T-cell (primary cell): ENCODE data around the gene NIPAL3. TPM values are rescaled to one million over a fixed set of nuclear protein-coding genes. Genes with fewer than 3 reads are reported as not detected.

ENCODE experiments used
- ATAC-seq, 4 experiments: fragments of 200-7000 bp in 3 of 4; fragments of 150-1000 bp in 1 of 4; cut with Tn5 transposase; replicated peaks in 1 of 4; 1 replicate in 3 of 4; 2 replicates in 1 of 4; pipeline ENCODE4 v1.10.0; 2021; ENCODE audit warnings: moderate library complexity in 3 of 4, mild to moderate bottlenecking in 2 of 4, moderate number of reproducible peaks in 1 of 4
- CTCF ChIA-PET, 2 donors: fragments of 300-600 bp; sonication (Branson Sonifier 250); formaldehyde crosslinking; loops; one replicate each; lab custom pipeline; 2022; ENCODE audit warnings: antibody characterized with exemption in 2 of 2; lab: Charles Lee
- POLR2A ChIA-PET, 2 donors: fragments of 300-600 bp; sonication (Branson Sonifier 250); formaldehyde crosslinking; loops; one replicate each; lab custom pipeline; 2022; ENCODE audit warnings: antibody characterized with exemption in 2 of 2; lab: Charles Lee
- DNase-seq, 35 experiments: peaks; one replicate each; pipeline versions ENCODE4 v3.0.0 to v3.0.0-alpha.2; 2013 to 2023
- H3K27ac ChIP-seq: one replicate; pipeline ENCODE4 v1.5.1; 2013; ENCODE audit warnings: low read length
- H3K27me3 ChIP-seq, 2 experiments: replicated peaks in 1 of 2; 1 replicate in 1 of 2; 2 replicates in 1 of 2; pipeline versions ENCODE4 v1.6.1 to v1.7.0; 2013; ENCODE audit warnings: low read length in 1 of 2, mixed read lengths in 1 of 2; ENCODE audit not compliant: control insufficient read depth in 2 of 2, insufficient read depth in 2 of 2; ENCODE audit errors: extremely low read depth in 1 of 2
- H3K36me3 ChIP-seq, 2 donors: 1 replicate in 1 of 2; 2 replicates in 1 of 2; pipeline versions ENCODE4 v1.6.1 to v1.7.0; 2013; ENCODE audit warnings: low read length in 1 of 2; ENCODE audit not compliant: control insufficient read depth in 2 of 2, insufficient read depth in 1 of 2; ENCODE audit errors: extremely low read depth in 1 of 2
- H3K4me1 ChIP-seq, 2 experiments: 1 replicate in 1 of 2; 2 replicates in 1 of 2; pipeline versions ENCODE4 v1.6.1 to v1.7.0; 2013; ENCODE audit warnings: low read length in 2 of 2, mixed read lengths in 1 of 2; ENCODE audit not compliant: insufficient read depth in 2 of 2, control insufficient read depth in 1 of 2; ENCODE audit errors: extremely low read depth in 1 of 2
- H3K4me3 ChIP-seq, 2 donors: 1 replicate in 1 of 2; 2 replicates in 1 of 2; pipeline versions ENCODE4 v1.5.1 to v1.7.0; 2013; ENCODE audit warnings: mild to moderate bottlenecking in 2 of 2, low read length in 1 of 2, moderate library complexity in 1 of 2; ENCODE audit not compliant: control insufficient read depth in 1 of 2; ENCODE audit errors: extremely low read depth in 1 of 2
- H3K9me3 ChIP-seq: 2 replicates; pipeline ENCODE4 v1.7.0; 2013
- H3K27ac Mint-ChIP-seq, 2 donors: one replicate each; pipeline ENCODE4 v1.8.0; 2020 to 2021; ENCODE audit warnings: mild to moderate bottlenecking in 2 of 2, mixed read lengths in 2 of 2
- H3K27me3 Mint-ChIP-seq, 2 donors: one replicate each; pipeline ENCODE4 v1.8.0; 2021 to 2022; ENCODE audit warnings: mixed read lengths in 2 of 2
- H3K36me3 Mint-ChIP-seq: one replicate; pipeline ENCODE4 v1.8.0; 2021; ENCODE audit warnings: mixed read lengths
- H3K4me1 Mint-ChIP-seq, 3 donors: one replicate each; pipeline ENCODE4 v1.8.0; 2020 to 2022; ENCODE audit warnings: mixed read lengths in 3 of 3, mild to moderate bottlenecking in 1 of 3
- H3K4me3 Mint-ChIP-seq, 3 donors: one replicate each; pipeline ENCODE4 v1.8.0; 2020 to 2022; ENCODE audit warnings: mild to moderate bottlenecking in 3 of 3, mixed read lengths in 3 of 3, moderate library complexity in 3 of 3
- H3K9me3 Mint-ChIP-seq, 3 donors: one replicate each; pipeline ENCODE4 v1.8.0; 2020 to 2022; ENCODE audit warnings: mixed read lengths in 3 of 3
- WGBS: methylation state at CpG from one replicate; pipeline ENCODE4 v1.1.5; 2013; ENCODE audit warnings: missing lambda C conversion rate; ENCODE audit not compliant: insufficient coverage; 5-methylcytosine and 5-hydroxymethylcytosine counted together
- total RNA-seq, 35 experiments: library from RNA in 6 of 35; stranded (reverse) in 6 of 35; fragments of 120-200 nt in 1 of 35; gene quantifications; one replicate each; pipeline versions ENCODE4 v1.2.1 to v1.2.4 and lab custom pipeline; 2013 to 2026

Gene NIPAL3
- total RNA-seq (10 to 100 TPM; 49.0 to 71.4 (median 59.7) TPM), total RNA-seq (lab: John Stamatoyannopoulos, UW) (21.7 to 127 (median 73.3) reads per million in 29 experiments)
- 63.1 TPM for total RNA-seq (2013)

DNA sequence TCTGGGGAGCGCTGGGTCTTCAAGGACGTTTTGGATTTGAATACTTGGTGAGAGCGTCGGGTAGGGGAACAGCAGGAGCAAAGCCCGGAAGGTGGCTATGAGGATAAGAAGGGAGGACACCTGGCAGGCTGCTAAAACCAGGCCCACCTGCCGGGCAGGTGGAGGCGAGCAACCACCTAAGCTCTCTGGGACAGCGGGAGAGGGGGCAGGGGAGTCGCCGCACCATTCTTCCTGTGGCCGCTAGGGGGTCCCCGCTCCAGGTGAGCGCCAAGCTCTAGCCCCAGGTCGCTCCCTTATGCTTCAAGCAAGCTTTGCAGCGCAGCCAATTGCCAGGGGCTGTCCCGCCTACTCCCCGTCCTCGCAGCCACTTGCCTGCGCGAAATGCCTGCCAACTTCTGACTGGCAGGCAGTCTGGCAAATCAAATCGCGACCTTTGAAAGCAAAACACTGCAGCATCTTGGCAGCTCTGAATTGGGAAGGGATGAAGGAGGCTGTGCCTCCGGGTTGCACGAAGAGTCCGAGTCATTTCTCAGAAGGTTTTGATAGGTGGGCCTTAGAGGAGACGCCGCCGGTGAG lies at the start of gene NIPAL3:
Gene NIPAL3 (plus strand): TSS at position 469 of the 576 bp plus-strand sequence. CDS start 3,746 bp downstream, outside the sequence.
- ChIA-PET CTCF (interaction anchor here (0.5 to 5.6 kb wide), 41 partner anchors 9 to 916 kb away, joined by 3 to 59 read pairs (median 3); partner anchors contain the start of gene RCAN3 (in 1 of the 2)), POLR2A (interaction anchor here (0.5 to 1.3 kb wide), 9 partner anchors 8 to 828 kb away, joined by 3 to 8 read pairs (median 4); no protein-coding TSS in a partner anchor)
- H3K27ac Mint-ChIP-seq, result peak within 1 kb of the TSS; percentile 91 to 93
- Histone ChIP-seq H3K4me1 (peaks cover 31 to 54% of the 10 kb centered on the region in 2 experiments), H3K9me3 (no peaks in the 10 kb centered on the region), H3K27me3 (no peaks in the 10 kb centered on the region), H3K27ac (peak within 1 kb of the TSS; percentile 56), H3K36me3 (peaks cover 4 to 12% of the 10 kb centered on the region in 2 donors), H3K4me3 (peak within 1 kb of the TSS; percentile 85 to 93)
- peak; percentile 93 to 100 (median 98) for DNase-seq
- peaks cover 66 to 75% (median 72%) of the 10 kb centered on the region in 3 donors for H3K4me1 Mint-ChIP-seq
- no peaks in the 10 kb centered on the region for H3K9me3 Mint-ChIP-seq
- H3K36me3 Mint-ChIP-seq, result peaks cover 18% of the 10 kb centered on the region
- ATAC-seq, result peak; percentile 94 to 98 (median 96)
- peak within 1 kb of the TSS; percentile 92 to 99 (median 93) for H3K4me3 Mint-ChIP-seq
- no peaks in the 10 kb centered on the region for H3K27me3 Mint-ChIP-seq
- WGBS, result 3% methylated on average over 25 of the region's 28 CpGs

DNA sequence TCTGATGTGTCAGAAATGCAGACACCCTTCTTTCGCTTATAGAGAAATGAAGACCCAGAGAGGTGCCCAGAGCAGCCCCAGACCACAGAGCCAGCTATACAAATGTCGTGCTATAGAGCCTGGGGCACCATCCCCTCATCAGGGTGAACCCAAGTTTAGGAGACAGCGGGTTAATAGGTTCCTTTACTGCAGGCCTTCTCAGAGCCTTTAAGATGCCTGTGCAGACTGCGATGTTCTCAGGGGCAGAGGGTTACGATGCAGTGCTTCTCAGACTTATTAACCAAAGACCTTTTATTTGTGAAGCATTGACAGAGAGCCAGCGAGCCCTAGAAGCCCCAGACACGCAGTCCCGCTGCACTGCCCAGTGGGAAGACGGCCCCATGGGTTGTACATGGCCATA lies 48.9 kb upstream of the NIPAL3 start:
- Histone ChIP-seq H3K27me3 (no peaks in the 10 kb centered on the region), H3K4me3 (no peak overlapping the region), H3K27ac (no peak overlapping the region), H3K36me3 (peaks cover 6 to 8% of the 10 kb centered on the region in 2 donors), H3K9me3 (no peaks in the 10 kb centered on the region), H3K4me1 (no peaks in the 10 kb centered on the region)
- peaks cover 0 to 7% (median 5%) of the 10 kb centered on the region in 3 donors for H3K4me1 Mint-ChIP-seq
- WGBS, result 95% methylated on average over 9 of the region's 9 CpGs
- no peak overlapping the region for H3K27ac Mint-ChIP-seq
- no peak overlapping the region for H3K4me3 Mint-ChIP-seq
- ChIA-PET CTCF (no interaction called here), POLR2A (no interaction called here)
- DNase-seq (no peak), ATAC-seq (no peak)
- peaks cover 13% of the 10 kb centered on the region for H3K36me3 Mint-ChIP-seq
- no peaks in the 10 kb centered on the region for H3K27me3 Mint-ChIP-seq
- H3K9me3 Mint-ChIP-seq, result no peaks in the 10 kb centered on the region

- Histone ChIP-seq H3K9me3 (no peaks in the 10 kb centered on the region), H3K4me1 (no peaks in the 10 kb centered on the region), H3K4me3 (no peak overlapping the region), H3K36me3 (peaks cover 3 to 8% of the 10 kb centered on the region in 2 donors), H3K27me3 (no peaks in the 10 kb centered on the region), H3K27ac (no peak overlapping the region)
- Mint-ChIP-seq H3K27me3 (no peaks in the 10 kb centered on the region), H3K36me3 (peaks cover 10% of the 10 kb centered on the region), H3K9me3 (no peaks in the 10 kb centered on the region), H3K27ac (no peak overlapping the region), H3K4me1 (peaks cover 0 to 7% (median 5%) of the 10 kb centered on the region in 3 donors), H3K4me3 (no peak overlapping the region)
- ChIA-PET CTCF (no interaction called here), POLR2A (interaction anchor here (0.6 to 0.7 kb wide), 2 partner anchors 151 to 1584 kb away, joined by 3 to 7 read pairs; no protein-coding TSS in a partner anchor)
- ATAC-seq (no peak), DNase-seq (no peak)
- WGBS, result 94% methylated on average over 2 of the region's 4 CpGs
Observed at GRCh38 chr1:24369199-24369598, 46.4 kb upstream of the NIPAL3 start.

DNA sequence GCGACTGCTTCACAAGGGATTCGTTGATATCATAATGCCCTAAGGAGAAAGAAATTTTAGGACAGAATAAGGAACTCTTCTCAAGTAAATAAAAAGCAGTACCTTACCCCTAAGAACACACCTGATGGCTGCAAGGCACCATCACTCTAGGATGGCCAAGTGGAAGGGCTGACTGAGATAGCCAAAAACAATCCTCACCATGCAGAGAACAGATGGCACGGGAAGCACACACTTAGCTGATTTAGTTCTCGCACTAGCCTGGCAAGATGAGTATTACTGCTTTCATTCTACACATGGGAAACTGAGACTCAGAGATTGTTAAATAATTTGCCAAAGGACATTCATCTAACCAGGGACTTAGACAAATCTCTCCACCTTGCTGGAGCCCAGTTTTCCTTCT lies 45.8 kb upstream of the NIPAL3 start:
- H3K36me3 ChIP-seq, result peaks cover 3 to 8% of the 10 kb centered on the region in 2 donors
- H3K27me3 ChIP-seq, result no peaks in the 10 kb centered on the region
- DNase-seq (no peak), ATAC-seq (no peak)
- ChIA-PET CTCF (no interaction called here), POLR2A (no interaction called here)
- Mint-ChIP-seq H3K4me3 (no peak overlapping the region), H3K9me3 (no peaks in the 10 kb centered on the region), H3K27me3 (no peaks in the 10 kb centered on the region), H3K27ac (no peak overlapping the region), H3K36me3 (peaks cover 10% of the 10 kb centered on the region), H3K4me1 (peaks cover 0 to 6% (median 5%) of the 10 kb centered on the region in 3 donors)
- H3K27ac ChIP-seq, result no peak overlapping the region
- no peaks in the 10 kb centered on the region for H3K9me3 ChIP-seq
- WGBS, result no CpG with 5 or more reads among the region's 4 CpGs
- H3K4me1 ChIP-seq, result no peaks in the 10 kb centered on the region
- H3K4me3 ChIP-seq, result no peak overlapping the region

GRCh38 chr1:24373044-24373443 lies 42.6 kb upstream of the NIPAL3 start:
- ATAC-seq, result peak in 1 of 4 experiments; percentile 23
- H3K9me3 ChIP-seq, result no peaks in the 10 kb centered on the region
- peaks cover 3 to 4% of the 10 kb centered on the region in 2 donors for H3K36me3 ChIP-seq
- ChIA-PET CTCF (no interaction called here), POLR2A (no interaction called here)
- H3K9me3 Mint-ChIP-seq, result no peaks in the 10 kb centered on the region
- H3K27ac Mint-ChIP-seq, result no peak overlapping the region
- no peak overlapping the region for H3K4me3 Mint-ChIP-seq
- no peaks in the 10 kb centered on the region for H3K4me1 ChIP-seq
- H3K27me3 ChIP-seq, result no peaks in the 10 kb centered on the region
- H3K4me1 Mint-ChIP-seq, result no peaks in the 10 kb centered on the region
- H3K27ac ChIP-seq, result no peak overlapping the region
- peaks cover 16% of the 10 kb centered on the region for H3K36me3 Mint-ChIP-seq
- no peaks in the 10 kb centered on the region for H3K27me3 Mint-ChIP-seq
- 61% methylated on average over 4 of the region's 7 CpGs for WGBS
- no peak for DNase-seq
- H3K4me3 ChIP-seq, result no peak overlapping the region

GRCh38 chr1:24373710-24374109 lies 41.9 kb upstream of the NIPAL3 start:
- CTCF ChIA-PET, result interaction anchor here in 1 of 2 donors (0.5 kb wide), 1 partner anchor 764 kb away, joined by 4 read pairs; no protein-coding TSS in a partner anchor
- H3K27ac Mint-ChIP-seq, result no peak overlapping the region

More at GRCh38 chr1:24373710-24374109, 41.9 kb upstream of the NIPAL3 start:
- Mint-ChIP-seq H3K36me3 (peaks cover 17% of the 10 kb centered on the region), H3K4me1 (no peaks in the 10 kb centered on the region), H3K9me3 (no peaks in the 10 kb centered on the region), H3K4me3 (no peak overlapping the region), H3K27me3 (no peaks in the 10 kb centered on the region)
- POLR2A ChIA-PET, result no interaction called here
- WGBS, result 96% methylated on average over 3 of the region's 8 CpGs
- Histone ChIP-seq H3K9me3 (no peaks in the 10 kb centered on the region), H3K27me3 (no peaks in the 10 kb centered on the region), H3K27ac (no peak overlapping the region), H3K4me1 (no peaks in the 10 kb centered on the region), H3K36me3 (peaks cover 3 to 4% of the 10 kb centered on the region in 2 donors), H3K4me3 (no peak overlapping the region)
- DNase-seq (no peak), ATAC-seq (no peak)
